HL-60/S4 (cell line): Measurements from ENCODE around the gene SYNPO.

Experiments used
- in situ Hi-C: fragments of 300-500 bp; cut with MboI; formaldehyde crosslinking; loops from 2 replicates; pipeline ENCODE4 v1.14.3; 2022; ENCODE audit warnings: low sequenced_read_pairs

The SYNPO gene

GRCh38 chr5:150624334-150625163 lies 15.9 kb upstream of the SYNPO start:
- in situ Hi-C loops: no loop called here

- in situ Hi-C loops: no loop called here
Measured at GRCh38 chr5:150625164-150625535, 15.3 kb upstream of the SYNPO start.

- in situ Hi-C loops: no loop called here
Measured at GRCh38 chr5:150625831-150626746, 14.4 kb upstream of the SYNPO start.

DNA sequence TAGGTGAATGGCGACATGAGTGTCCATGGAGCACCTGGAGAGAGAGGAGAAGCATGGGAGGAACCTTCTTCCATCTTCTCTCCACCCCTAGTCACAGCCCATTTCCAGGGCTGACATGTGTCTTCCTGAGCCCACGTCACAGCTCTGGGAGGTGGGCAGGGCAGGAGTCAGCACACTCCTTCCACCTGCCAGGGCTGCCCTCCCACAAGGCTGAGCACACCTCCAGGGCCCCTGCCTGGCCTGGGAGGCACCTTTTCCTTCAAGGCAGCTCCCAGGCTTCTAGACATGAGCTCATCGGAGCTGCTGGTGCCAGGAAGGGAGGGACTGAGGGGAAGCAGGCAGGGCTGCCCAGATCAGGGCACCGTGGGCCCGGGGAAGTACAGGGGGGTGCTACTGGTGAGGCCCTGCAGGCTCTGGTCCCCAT lies 13.6 kb upstream of the SYNPO start:
- in situ Hi-C loops: no loop called here

DNA sequence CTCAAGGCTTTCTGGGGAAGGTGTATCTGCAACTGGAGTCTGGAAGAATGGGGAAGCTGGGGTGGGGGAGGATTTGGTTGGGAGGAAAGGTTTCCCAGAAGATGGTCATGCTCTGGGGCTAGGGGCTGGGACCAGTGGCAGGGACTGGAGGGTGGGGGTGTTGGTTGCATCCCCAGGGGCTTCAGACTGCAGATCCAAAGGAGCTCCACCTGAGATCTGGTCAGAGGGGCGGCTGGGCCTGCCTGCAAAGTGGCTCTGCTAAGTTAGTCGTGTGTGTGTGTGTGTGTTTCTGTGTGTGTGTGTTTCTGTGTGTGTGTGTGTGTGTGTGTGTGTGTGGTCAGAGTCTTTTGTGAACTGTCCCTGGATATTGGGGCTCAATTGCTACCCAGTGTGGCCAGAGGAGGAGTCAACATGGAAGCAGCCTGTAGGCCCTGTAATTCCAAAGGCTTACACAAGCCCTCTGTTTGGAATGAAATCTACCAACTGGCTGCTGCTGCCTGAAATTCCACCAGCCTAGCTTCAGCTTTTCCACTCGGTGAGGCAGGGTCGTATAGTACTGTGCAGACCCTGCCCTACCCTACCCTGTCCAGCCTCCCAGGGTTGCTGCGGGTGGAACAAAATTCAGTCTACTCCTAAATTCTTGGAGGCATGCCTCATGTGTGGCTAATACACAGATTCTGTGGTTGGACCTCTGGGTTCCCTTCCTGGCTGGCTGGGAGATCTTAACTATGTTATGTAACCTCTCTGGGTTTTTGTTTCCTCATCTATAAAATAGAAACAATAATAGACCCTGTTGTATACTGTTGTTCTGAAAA lies 12.5 kb upstream of the SYNPO start:
- in situ Hi-C loops: no loop called here

- in situ Hi-C loops: no loop called here
Measured at GRCh38 chr5:150628936-150629485, 11.4 kb upstream of the SYNPO start.

- in situ Hi-C loops: no loop called here
Measured at GRCh38 chr5:150630016-150630415, 10.4 kb upstream of the SYNPO start.

GRCh38 chr5:150630461-150631325 lies 9.8 kb upstream of the SYNPO start:
- in situ Hi-C loops: no loop called here

- in situ Hi-C loops: no loop called here
Measured at GRCh38 chr5:150631326-150631701, 9.1 kb upstream of the SYNPO start.

GRCh38 chr5:150632305-150633160 lies 7.9 kb upstream of the SYNPO start:
- in situ Hi-C loops: no loop called here

DNA sequence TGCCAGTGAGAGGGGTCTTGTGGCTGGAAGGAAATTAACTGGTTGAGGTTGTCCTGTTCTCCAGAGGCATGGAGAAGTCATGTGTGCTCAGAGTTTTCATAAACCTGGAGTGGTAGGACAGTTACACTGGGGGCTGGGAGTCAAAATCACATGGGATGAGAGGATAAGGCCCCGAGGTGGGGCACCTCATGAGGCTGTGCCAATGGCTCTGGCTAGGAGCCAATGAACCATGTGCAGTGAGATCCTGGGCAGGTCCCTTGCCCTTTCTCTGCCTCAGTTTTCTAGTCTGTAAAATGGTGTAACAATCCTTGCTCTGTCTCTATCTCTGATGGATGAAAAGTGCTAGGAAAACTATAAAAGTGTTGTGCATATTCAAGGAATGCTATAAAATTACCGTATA lies 7.0 kb upstream of the SYNPO start:
- in situ Hi-C loops: no loop called here

DNA sequence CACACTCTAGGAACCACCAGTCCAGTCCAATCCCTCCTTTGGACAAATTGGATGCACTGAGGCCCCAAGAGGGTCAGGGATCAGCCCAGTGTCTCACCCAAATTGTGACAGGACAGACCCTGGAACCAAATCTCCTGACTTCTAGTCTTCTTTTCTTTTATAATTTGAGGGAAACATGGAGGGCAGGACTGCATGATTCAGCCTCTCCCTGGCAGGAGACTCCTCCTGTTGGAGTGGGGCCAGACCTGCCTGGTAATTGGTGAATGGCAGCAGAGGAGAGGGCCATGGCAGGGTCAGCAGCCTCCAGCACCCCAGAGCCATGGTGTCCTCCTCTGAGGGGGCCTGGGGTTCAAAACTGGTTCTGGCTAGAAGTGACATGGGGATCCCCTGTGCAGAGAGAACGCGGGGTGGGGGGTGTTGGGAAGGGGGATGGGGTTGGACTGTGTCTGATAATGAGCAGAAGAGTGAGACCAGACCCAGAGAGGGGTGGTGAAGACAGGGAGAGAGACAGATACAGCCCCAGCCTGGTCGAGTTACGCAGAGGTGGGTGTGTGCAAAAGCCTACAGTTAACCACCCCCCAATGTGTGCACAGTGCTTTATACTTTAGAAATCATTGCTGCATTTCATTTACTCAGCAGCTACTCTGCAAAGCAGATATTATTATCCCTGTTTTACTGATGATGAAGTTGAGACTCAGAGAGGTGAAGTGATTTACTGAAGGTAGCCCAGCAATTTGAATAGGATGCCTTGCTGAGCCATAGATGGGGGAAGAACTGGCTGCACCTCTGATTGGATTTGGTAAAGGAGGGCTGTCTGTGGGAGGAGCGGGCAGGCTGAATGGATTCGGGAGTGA lies 3.8 kb upstream of the SYNPO start:
- in situ Hi-C loops: no loop called here

DNA sequence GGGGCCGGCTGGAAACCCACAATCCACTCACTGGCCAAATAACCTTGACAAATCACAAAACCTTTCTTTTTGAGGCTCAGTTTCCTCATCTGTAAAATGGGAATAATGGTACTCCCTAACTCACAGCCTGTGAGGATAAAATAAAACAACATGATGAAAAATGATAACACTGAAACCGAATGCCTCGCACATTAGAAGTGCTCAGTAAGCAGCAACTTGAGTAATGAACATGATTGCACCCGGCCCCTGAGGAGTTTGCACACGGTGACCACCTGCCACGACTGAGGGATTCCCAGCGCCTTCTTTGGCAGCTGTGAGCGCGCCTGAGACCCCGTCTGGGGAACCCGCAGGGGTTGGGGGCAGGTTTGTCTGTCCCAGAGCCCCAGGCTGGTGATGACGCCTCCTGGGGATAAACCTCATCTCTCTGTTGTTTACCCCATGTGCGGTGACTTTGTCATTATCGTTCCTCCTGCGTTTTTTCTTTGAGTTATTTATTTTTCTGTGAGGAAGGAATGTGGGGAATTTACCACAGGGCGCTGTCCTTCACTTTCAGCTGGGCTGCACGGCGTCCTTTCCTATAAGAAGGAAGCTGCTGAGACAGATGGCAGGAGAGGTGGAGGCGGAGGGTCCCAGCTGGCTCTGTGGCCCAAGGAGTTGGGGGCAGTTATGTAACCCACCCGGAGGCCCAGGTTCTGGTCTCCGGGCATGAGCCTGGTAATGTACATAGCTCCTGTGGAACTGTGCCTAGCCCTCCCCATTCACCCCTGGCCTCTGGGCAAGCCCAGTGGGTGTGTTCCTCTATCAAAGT lies 3.0 kb upstream of the SYNPO start:
- in situ Hi-C loops: no loop called here

- in situ Hi-C loops: no loop called here
Measured at GRCh38 chr5:150638053-150638444, 2.4 kb upstream of the SYNPO start.

GRCh38 chr5:150638488-150639376 lies 1.7 kb upstream of the SYNPO start:
- in situ Hi-C loops: no loop called here

DNA sequence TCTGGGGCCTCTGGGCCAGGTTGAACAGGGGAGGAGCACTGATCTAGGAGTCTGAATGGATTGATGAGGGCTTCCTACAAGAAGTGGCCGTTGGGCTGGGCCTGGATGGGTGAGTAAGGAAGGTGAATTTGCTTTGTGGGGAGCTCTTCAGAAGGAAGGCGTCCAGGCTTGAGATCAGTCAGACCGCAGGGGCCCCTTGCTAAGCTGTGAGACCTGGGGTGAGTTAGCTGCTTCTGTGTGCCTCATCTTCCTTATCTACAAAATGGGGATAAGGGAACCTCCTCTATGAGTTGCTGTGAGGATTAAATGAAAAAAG lies 1.1 kb upstream of the SYNPO start:
- in situ Hi-C loops: no loop called here
